SHP77 treated with DMSO at 0.1 percent for 48 hours (cell line): ENCODE results near the gene DCC.

Experiments used
- DNase-seq: peaks from one replicate; lab custom pipeline; 2025; lab: John Stamatoyannopoulos, UW

The DCC gene

GRCh38 chr18:53193870-53194269, 853.9 kb downstream of the DCC start:
- no peak for DNase-seq

GRCh38 chr18:53219853-53220252, 879.9 kb downstream of the DCC start:
- DNase-seq, result no peak

GRCh38 chr18:53224128-53224778, 884.3 kb downstream of the DCC start:
- DNase-seq, result no peak

GRCh38 chr18:53225567-53226325, 885.7 kb downstream of the DCC start:
- DNase-seq, result no peak

- DNase-seq, result no peak
These were observed 894.6 kb downstream of the DCC start for GRCh38 chr18:53234610-53235009.

- no peak for DNase-seq
These were observed 901.2 kb downstream of the DCC start for GRCh38 chr18:53241161-53241560.

- DNase-seq, result no peak
These were observed 913.8 kb downstream of the DCC start for GRCh38 chr18:53253789-53254188.

GRCh38 chr18:53254265-53254664, 914.3 kb downstream of the DCC start:
- DNase-seq, result no peak

- no peak for DNase-seq
These were observed 921.2 kb downstream of the DCC start for GRCh38 chr18:53261241-53261640.

GRCh38 chr18:53266850-53267249, 926.9 kb downstream of the DCC start:
- no peak for DNase-seq

GRCh38 chr18:53268455-53268854, 928.5 kb downstream of the DCC start:
- no peak for DNase-seq

GRCh38 chr18:53281406-53281805, 941.4 kb downstream of the DCC start:
- DNase-seq, result no peak

- no peak for DNase-seq
These were observed 943.7 kb downstream of the DCC start for GRCh38 chr18:53283708-53284107.

- no peak for DNase-seq
These were observed 965.5 kb downstream of the DCC start for GRCh38 chr18:53305461-53305860.

- DNase-seq, result no peak
These were observed 979.6 kb downstream of the DCC start for GRCh38 chr18:53319628-53320027.

GRCh38 chr18:53322163-53322562, 982.2 kb downstream of the DCC start:
- no peak for DNase-seq

GRCh38 chr18:53324353-53324752, 984.4 kb downstream of the DCC start:
- DNase-seq, result no peak

- DNase-seq, result no peak
These were observed 1020.8 kb downstream of the DCC start for GRCh38 chr18:53360501-53361443.

GRCh38 chr18:53375621-53376020, 1035.6 kb downstream of the DCC start:
- DNase-seq, result no peak

GRCh38 chr18:53380063-53380639, 1040.2 kb downstream of the DCC start:
- DNase-seq, result no peak

- no peak for DNase-seq
These were observed 1042.9 kb downstream of the DCC start for GRCh38 chr18:53382870-53383269.

GRCh38 chr18:53385889-53386288, 1045.9 kb downstream of the DCC start:
- DNase-seq, result no peak
